Measurements from ENCODE around the gene ZNF718.
A peak's percentile ranks its signal among the peaks of the same experiment; 100 is the strongest.
"Not testable (repeated sequence)": the region's sequence is repeated elsewhere in the genome, so short reads cannot be mapped to it uniquely, and the experiment has no call there.

Gene ZNF718

DNA sequence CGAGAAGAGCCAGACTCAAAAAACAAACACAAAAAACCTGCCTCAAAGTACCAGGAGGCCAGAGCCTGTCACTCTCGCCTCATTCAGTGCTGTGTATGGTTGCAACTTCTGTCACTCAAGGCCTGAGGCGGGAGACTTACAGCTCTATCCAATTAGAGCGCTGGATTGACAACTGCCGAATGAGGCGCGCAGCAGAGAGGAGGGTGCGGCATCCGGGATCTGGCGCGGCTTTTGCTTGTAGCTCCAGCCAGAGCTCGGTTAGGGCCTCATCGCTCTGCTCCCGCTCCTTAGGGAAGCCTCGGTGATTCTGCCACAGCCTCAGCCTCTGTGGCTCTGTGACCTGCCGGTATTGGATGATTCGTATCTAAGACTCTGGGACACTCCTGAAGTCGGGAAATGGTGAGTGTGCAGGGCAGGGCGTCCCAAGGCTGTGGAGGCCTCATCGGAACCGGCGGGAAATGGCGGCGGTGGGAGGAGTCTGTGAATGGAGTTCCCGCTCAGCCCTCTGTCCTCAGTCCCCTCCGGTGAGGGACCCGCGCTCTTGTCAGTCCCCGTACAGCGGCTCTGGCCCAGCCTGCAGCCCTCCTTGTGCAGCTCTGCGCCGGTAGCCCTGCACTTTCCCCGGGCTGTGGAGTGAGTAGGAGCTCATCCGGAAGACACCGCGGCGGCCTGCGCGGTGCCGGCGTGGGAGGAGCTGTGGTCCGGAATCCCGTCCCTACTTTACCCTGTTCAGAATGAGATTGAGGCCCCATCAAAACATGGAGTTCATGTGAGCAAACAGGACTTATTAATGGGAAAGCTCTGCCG is at the start of gene ZNF718:
ZNF718 (plus strand) TSS at position 227 of the 807 bp plus-strand sequence; CDS start at position 397, 170 bp downstream.
- peak; percentile 77 for DNase-seq (ENCODE audit: extremely low read depth in 1 of 2, low read depth in 1 of 2)

- no peak for DNase-seq (ENCODE audit: extremely low read depth in 1 of 2, low read depth in 1 of 2)
These were observed 38.4 kb upstream of the ZNF718 start for GRCh38 chr4:85951-86350.

DNA sequence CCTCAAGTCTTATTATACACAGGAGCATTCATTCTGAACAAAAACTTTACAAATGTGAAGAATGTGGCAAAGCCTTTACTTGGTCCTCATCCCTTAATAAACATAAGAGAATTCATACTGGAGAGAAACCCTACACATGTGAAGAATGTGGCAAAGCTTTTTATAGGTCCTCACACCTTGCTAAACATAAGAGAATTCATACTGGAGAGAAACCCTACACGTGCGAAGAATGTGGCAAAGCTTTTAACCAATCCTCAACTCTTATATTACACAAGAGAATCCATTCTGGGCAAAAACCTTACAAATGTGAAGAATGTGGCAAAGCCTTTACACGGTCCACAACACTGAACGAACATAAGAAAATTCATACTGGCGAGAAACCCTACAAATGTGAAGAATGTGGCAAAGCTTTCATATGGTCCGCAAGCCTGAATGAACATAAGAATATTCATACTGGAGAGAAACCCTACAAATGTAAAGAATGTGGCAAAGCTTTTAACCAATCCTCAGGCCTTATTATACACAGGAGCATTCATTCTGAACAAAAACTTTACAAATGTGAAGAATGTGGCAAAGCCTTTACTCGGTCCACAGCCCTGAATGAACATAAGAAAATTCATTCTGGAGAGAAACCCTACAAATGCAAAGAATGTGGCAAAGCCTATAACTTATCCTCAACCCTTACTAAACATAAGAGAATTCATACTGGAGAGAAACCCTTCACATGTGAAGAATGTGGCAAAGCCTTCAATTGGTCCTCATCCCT is 37.6 kb upstream of the ZNF718 start:
- not testable (repeated sequence) for DNase-seq (ENCODE audit: extremely low read depth in 1 of 2, low read depth in 1 of 2)

- DNase-seq (ENCODE audit: extremely low read depth in 1 of 2, low read depth in 1 of 2): no peak
These were observed 25.9 kb upstream of the ZNF718 start for GRCh38 chr4:98386-98785.

DNA sequence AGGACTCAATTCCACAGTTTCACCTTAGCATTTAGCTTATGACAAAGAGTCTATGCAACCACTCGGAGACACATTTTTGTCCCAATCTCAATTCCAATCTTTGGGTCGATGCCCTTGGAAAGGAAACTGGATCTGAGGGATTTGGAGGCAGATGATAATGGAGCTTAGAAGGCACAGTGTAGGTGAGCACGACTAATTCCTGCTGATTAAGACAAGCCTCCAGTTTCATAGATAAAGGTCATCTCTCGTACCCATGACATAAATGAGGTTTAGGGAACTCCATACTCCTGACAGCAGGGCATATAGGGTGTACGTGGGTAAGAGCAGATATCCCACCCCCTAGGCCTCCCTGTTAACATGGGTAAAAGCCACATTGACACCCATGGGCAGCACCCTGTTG is 24.4 kb upstream of the ZNF718 start:
- no peak for DNase-seq (ENCODE audit: extremely low read depth in 1 of 2, low read depth in 1 of 2)

- DNase-seq (ENCODE audit: extremely low read depth in 1 of 2, low read depth in 1 of 2): no peak
These were observed 17.2 kb upstream of the ZNF718 start for GRCh38 chr4:107083-107443.

- DNase-seq (ENCODE audit: extremely low read depth in 1 of 2, low read depth in 1 of 2): no peak
These were observed 16.6 kb upstream of the ZNF718 start for GRCh38 chr4:107444-108429.

DNA sequence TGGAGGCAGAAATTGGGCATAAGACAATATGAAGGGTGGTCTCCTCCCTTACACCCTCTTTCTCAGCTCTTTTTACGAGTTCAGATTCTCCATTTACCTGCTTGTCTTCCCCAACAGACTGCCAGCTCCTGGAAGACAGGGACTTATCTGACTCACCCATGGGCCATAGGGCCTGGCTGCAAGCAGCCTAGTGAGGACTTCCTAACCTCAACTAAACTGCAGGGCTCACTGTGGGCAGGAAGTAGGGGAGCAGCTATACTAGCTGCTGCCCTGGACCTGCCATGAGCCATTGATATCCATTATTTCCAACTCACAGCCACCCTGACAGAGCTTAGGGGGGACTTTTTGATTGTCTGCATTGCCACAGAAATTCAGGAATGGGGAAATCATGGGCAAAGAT is 11.5 kb upstream of the ZNF718 start:
- no peak for DNase-seq (ENCODE audit: extremely low read depth in 1 of 2, low read depth in 1 of 2)

- no peak for DNase-seq (ENCODE audit: extremely low read depth in 1 of 2, low read depth in 1 of 2)
These were observed 10.6 kb upstream of the ZNF718 start for GRCh38 chr4:113732-114131.

GRCh38 chr4:114149-114548 is 10.2 kb upstream of the ZNF718 start:
- DNase-seq (ENCODE audit: extremely low read depth in 1 of 2, low read depth in 1 of 2): no peak

GRCh38 chr4:116499-116898 is 7.8 kb upstream of the ZNF718 start:
- DNase-seq (ENCODE audit: extremely low read depth in 1 of 2, low read depth in 1 of 2): no peak

- no peak for DNase-seq (ENCODE audit: extremely low read depth in 1 of 2, low read depth in 1 of 2)
These were observed 3.7 kb upstream of the ZNF718 start for GRCh38 chr4:120616-121015.

DNA sequence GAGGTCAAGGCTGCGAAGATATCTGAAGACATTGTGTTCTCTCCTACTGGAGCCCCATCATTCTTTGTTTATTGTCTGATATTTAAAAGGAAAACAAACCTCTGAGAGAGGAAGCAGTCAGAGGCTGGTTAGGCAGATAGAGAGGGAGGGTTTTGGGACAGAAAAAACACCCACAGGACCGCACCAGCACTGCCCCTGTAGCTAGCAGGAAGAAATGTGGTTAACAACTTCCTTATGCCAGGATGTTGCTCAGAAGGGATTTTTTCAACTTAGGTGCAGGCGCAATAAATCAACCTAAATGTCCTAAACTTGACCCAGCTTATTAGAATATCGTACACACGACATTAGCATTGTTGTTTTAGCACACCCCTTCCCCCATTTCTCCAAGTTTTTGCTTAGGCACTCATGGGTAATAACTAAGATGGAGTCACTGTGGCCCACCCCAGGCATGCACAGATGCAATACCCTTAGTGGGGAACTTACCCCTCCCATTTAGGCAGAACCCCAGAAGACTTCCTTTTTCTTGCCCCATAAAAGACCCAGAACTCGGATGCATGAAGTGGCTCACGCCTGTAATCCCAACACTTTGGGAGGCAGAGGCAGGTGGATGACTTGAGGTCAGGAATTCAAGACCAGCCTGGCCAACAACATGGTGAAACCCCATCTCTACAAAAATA is 2.8 kb upstream of the ZNF718 start:
- no peak for DNase-seq (ENCODE audit: extremely low read depth in 1 of 2, low read depth in 1 of 2)

- not testable (repeated sequence) for DNase-seq (ENCODE audit: extremely low read depth in 1 of 2, low read depth in 1 of 2)
These were observed 403 bp upstream of the ZNF718 start for GRCh38 chr4:123922-124274.

DNA sequence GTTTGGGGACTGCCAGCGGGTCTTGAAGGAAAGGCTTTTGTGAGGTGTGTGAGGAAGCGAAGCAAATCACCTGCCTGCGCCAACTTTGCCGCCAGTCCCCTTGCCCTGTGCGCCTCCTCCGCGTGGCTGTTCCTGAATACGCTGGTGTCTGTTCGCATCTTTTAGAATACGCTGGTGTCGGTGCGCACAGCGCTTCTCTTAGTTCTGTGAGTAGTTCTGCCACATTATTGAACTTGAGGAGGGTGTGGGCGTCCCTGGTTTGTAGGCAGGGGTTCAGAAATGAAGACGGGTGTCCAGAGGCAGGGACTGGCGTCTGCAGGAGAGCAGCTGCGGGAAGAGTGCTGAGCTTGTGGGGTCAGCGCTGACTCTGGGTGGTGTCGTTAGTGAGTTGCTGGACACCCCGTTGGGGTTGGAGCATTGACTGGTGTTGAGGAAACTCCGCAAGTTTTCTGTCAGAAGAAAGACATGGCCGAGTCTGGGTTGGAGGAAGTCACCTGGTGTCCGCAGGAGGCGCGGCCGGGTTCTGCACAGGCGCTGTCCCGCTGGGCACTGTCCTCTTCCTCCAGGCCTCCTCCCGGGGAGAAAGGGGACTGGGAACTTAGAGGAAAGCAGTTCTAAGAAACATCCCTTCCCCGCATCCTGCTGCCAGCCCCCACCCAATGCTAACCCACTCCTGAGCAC is 930 bp downstream of the ZNF718 start:
- no peak for DNase-seq (ENCODE audit: extremely low read depth in 1 of 2, low read depth in 1 of 2)

- DNase-seq (ENCODE audit: extremely low read depth in 1 of 2, low read depth in 1 of 2): no peak
These were observed 1.5 kb downstream of the ZNF718 start for GRCh38 chr4:125833-126232.

DNA sequence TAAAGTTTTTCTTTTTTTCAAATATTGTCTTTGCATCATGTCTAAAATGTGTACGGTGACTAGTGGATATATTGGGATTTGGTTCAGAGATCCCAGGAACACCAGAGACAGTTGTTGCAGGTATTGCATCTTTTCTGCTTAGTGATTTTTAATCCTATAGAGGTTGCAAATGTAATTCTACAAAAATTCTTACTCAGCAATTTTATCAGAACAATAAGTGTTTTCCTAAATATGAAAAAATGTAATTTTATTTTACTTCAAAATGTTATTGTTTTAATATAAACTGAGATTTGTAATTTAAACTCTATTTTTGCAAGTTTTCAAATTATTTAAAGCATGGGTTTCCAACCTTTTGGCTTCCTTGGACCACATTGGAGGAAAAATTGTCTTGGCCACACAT is 8.2 kb downstream of the ZNF718 start:
- no peak for DNase-seq (ENCODE audit: extremely low read depth in 1 of 2, low read depth in 1 of 2)

DNA sequence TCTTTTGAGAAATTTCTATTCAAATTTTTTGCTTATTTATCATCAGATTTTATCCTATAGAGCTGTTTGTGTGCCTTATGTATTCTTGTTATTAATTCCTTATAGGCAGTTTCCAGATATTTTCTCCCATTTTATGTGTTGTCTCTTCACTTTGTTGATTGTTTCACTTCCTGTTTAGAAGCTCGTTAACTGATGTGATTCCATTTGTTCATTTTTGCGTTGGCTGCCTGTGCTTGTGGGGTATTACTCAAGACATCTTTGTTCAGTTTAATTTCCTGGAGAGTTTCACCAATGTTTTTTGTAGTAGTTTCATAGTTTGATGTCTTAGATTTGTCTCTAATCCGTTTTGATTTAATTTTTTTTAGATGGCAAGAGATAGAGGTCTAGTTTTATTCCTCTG is 14.6 kb downstream of the ZNF718 start:
- no peak for DNase-seq (ENCODE audit: extremely low read depth in 1 of 2, low read depth in 1 of 2)

DNA sequence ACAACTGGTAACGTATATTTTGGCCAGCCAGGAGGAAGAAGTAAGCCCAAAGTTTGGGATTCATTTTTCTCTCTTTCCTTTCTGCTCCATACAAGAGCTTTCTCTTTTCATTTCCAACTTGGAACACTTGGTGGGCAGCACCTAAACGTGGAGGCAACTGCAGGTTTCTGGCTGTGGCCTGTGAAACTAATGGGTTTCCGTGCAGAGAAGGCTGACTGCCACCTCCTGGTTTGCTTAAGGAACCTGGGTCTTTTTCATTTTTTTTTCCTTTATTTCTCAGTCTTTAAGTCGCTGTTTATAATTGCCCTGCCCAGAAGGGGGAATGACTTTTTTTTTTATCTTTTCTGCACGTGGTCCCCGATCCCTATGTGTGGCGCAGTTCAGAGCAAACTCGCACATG is 15.4 kb downstream of the ZNF718 start:
- DNase-seq (ENCODE audit: extremely low read depth in 1 of 2, low read depth in 1 of 2): no peak

- DNase-seq (ENCODE audit: extremely low read depth in 1 of 2, low read depth in 1 of 2): no peak
These were observed 22.3 kb downstream of the ZNF718 start for GRCh38 chr4:146621-147020.
